A673 (cell line): ENCODE data around the gene ST6GALNAC4. TPM values are rescaled to one million over a fixed set of nuclear protein-coding genes. Genes with fewer than 3 reads are reported as not detected.

Experiments
- BruUV-seq: library from RNA; stranded (reverse); fragments of 400-500 nt; replicated peaks from 2 replicates; lab custom pipeline; 2021; lab: Mats Ljungman, UMichigan
- CTCF ChIA-PET: fragments of 300-600 bp; sonication (Branson Sonifier 250); formaldehyde crosslinking; loops from one replicate; lab custom pipeline; 2022; ENCODE audit warnings: antibody characterized with exemption; lab: Charles Lee
- POLR2A ChIA-PET: fragments of 300-600 bp; sonication (Branson Sonifier 250); formaldehyde crosslinking; loops from one replicate; lab custom pipeline; 2022; ENCODE audit warnings: antibody characterized with exemption; ENCODE audit not compliant: low non-redundant PET; lab: Charles Lee
- DNase-seq: peaks from one replicate; pipeline ENCODE4 v3.0.0-alpha.2; 2015; ENCODE audit warnings: low spot score
- H3K27ac ChIP-seq: fragments of 200-600 bp; sonication (generic); 2 replicates; pipeline ENCODE4 v1.5.1; 2016; ENCODE audit warnings: mixed run types, low read depth, mild to moderate bottlenecking, mixed read lengths, antibody characterized with exemption, low read length; ENCODE audit not compliant: poor library complexity, severe bottlenecking
- H3K27me3 ChIP-seq: fragments of 200-600 bp; sonication (generic); replicated peaks from 2 replicates; pipeline ENCODE4 v1.6.1; 2017; ENCODE audit warnings: mixed run types, low read depth, mild to moderate bottlenecking, mixed read lengths, antibody characterized with exemption, low read length; ENCODE audit not compliant: insufficient read depth, poor library complexity
- H3K36me3 ChIP-seq: fragments of 200-600 bp; sonication (generic); 2 replicates; pipeline ENCODE4 v1.6.1; 2016; ENCODE audit warnings: mixed run types, mild to moderate bottlenecking, mixed read lengths, antibody characterized with exemption, low read length; ENCODE audit not compliant: insufficient read depth, poor library complexity, severe bottlenecking
- H3K4me1 ChIP-seq: fragments of 200-600 bp; sonication (generic); 2 replicates; pipeline ENCODE4 v1.6.1; 2017; ENCODE audit warnings: mixed run types, mild to moderate bottlenecking, mixed read lengths, antibody characterized with exemption, low read length; ENCODE audit not compliant: insufficient read depth, poor library complexity, severe bottlenecking
- H3K4me3 ChIP-seq: fragments of 200-600 bp; sonication (generic); 2 replicates; pipeline ENCODE4 v1.5.1; 2016; ENCODE audit warnings: low read depth, mixed run types, mild to moderate bottlenecking, mixed read lengths, low read length; ENCODE audit not compliant: poor library complexity, severe bottlenecking
- H3K9me3 ChIP-seq: fragments of 200-600 bp; sonication (generic); 2 replicates; pipeline ENCODE4 v1.6.1; 2016; ENCODE audit warnings: mixed run types, low read depth, mild to moderate bottlenecking, mixed read lengths, antibody characterized with exemption, low read length; ENCODE audit not compliant: poor library complexity, severe bottlenecking
- EZH2 ChIP-seq: fragments of 200-600 bp; sonication (generic); IDR thresholded peaks from 2 replicates; pipeline ENCODE4 v1.6.1; 2017; ENCODE audit warnings: borderline replicate concordance, low read depth, mild to moderate bottlenecking, mixed read lengths, antibody characterized with exemption, low read length; ENCODE audit not compliant: poor library complexity, severe bottlenecking
- intact Hi-C: fragments of 100-400 bp; cut with micrococcal nuclease; formaldehyde crosslinking; loops from one replicate; pipeline ENCODE4 v1.10.0; 2022; ENCODE audit not compliant: unreplicated experiment
- total RNA-seq: library from RNA; stranded (reverse); gene quantifications from 2 replicates; pipeline ENCODE4 v1.2.3, GENCODE V29; 2021
- TF ChIP-seq, protein P1 (sequence below): fragments of 300-800, 200-600 bp; sonication (generic); conservative IDR thresholded peaks from 2 replicates; pipeline ENCODE4 v1.5.1; 2017; ENCODE audit warnings: low read depth, mild to moderate bottlenecking, antibody characterized with exemption, low read length, moderate library complexity, mixed read lengths

Gene ST6GALNAC4
- total RNA-seq, 1 experiment from 2014 or later: 11.8 TPM

- no peaks in the 10 kb centered on the region for H3K9me3 ChIP-seq
- TF ChIP-seq, protein P1, sequence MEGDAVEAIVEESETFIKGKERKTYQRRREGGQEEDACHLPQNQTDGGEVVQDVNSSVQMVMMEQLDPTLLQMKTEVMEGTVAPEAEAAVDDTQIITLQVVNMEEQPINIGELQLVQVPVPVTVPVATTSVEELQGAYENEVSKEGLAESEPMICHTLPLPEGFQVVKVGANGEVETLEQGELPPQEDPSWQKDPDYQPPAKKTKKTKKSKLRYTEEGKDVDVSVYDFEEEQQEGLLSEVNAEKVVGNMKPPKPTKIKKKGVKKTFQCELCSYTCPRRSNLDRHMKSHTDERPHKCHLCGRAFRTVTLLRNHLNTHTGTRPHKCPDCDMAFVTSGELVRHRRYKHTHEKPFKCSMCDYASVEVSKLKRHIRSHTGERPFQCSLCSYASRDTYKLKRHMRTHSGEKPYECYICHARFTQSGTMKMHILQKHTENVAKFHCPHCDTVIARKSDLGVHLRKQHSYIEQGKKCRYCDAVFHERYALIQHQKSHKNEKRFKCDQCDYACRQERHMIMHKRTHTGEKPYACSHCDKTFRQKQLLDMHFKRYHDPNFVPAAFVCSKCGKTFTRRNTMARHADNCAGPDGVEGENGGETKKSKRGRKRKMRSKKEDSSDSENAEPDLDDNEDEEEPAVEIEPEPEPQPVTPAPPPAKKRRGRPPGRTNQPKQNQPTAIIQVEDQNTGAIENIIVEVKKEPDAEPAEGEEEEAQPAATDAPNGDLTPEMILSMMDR: peak; percentile 92
- no peak for TF ChIP-seq EZH2
- intact Hi-C loops: loop anchor here (1.0 to 5.0 kb wide), 6 partner anchors 135 to 984 kb away; partner anchors contain the start of genes CDK9 and TOR2A
- ChIA-PET POLR2A (interaction anchor here (0.6 kb wide), 1 partner anchor 187 kb away, joined by 4 read pairs; the partner anchor contains the start of gene TOR2A), CTCF (interaction anchor here (0.6 to 1.1 kb wide), 4 partner anchors 9 to 1206 kb away, joined by 3 to 7 read pairs (median 4); partner anchors contain the start of gene TOR2A)
- peaks cover 16% of the 10 kb centered on the region for H3K4me1 ChIP-seq
- H3K4me3 ChIP-seq: no peak overlapping the region
- H3K27me3 ChIP-seq: no peaks in the 10 kb centered on the region
- DNase-seq: peak; percentile 63
- BruUV-seq: no TSS peak
- H3K36me3 ChIP-seq: no peaks in the 10 kb centered on the region
- no peak overlapping the region for H3K27ac ChIP-seq
These were observed 4.8 kb upstream of the ST6GALNAC4 start for GRCh38 chr9:127921557-127922120.

GRCh38 chr9:127920794-127921193, 4.0 kb upstream of the ST6GALNAC4 start:
- ChIA-PET POLR2A (no interaction called here), CTCF (interaction anchor here (0.6 to 1.1 kb wide), 4 partner anchors 9 to 1206 kb away, joined by 3 to 7 read pairs (median 4); partner anchors contain the start of gene TOR2A)
- Histone ChIP-seq H3K27ac (no peak overlapping the region), H3K27me3 (no peaks in the 10 kb centered on the region), H3K4me3 (no peak overlapping the region), H3K4me1 (peaks cover 22% of the 10 kb centered on the region), H3K9me3 (no peaks in the 10 kb centered on the region), H3K36me3 (no peaks in the 10 kb centered on the region)
- intact Hi-C loops: loop anchor here (1.0 to 5.0 kb wide), 6 partner anchors 134 to 983 kb away; partner anchors contain the start of genes CDK9 and TOR2A
- TF ChIP-seq EZH2: no peak
- TF ChIP-seq, protein P1: no peak
- no TSS peak for BruUV-seq
- DNase-seq: no peak

GRCh38 chr9:127919253-127919815, 2.5 kb upstream of the ST6GALNAC4 start:
- no TSS peak for BruUV-seq
- no peak overlapping the region for H3K4me3 ChIP-seq
- no peaks in the 10 kb centered on the region for H3K36me3 ChIP-seq
- intact Hi-C loops: loop anchor here (5.0 kb wide), 1 partner anchor 117 kb away; the partner anchor contains the start of gene FPGS
- POLR2A ChIA-PET: no interaction called here
- CTCF ChIA-PET: no interaction called here
- TF ChIP-seq, protein P1: no peak
- no peak for TF ChIP-seq EZH2
- no peaks in the 10 kb centered on the region for H3K27me3 ChIP-seq
- no peaks in the 10 kb centered on the region for H3K9me3 ChIP-seq
- H3K27ac ChIP-seq: no peak overlapping the region
- DNase-seq: no peak
- H3K4me1 ChIP-seq: peaks cover 22% of the 10 kb centered on the region
